Activated CD8-positive, alpha-beta memory T cell treated with anti-CD3 and anti-CD28 coated beads, Interleukin-2, amount 50 U/mL, for 24 hours (primary cell): ENCODE measurements around the gene SH3PXD2A.
"Not testable (repeated sequence)": the region's sequence is repeated elsewhere in the genome, so short reads cannot be mapped to it uniquely, and the experiment has no call there.

Experiments used
- DNase-seq: peaks from one replicate; pipeline ENCODE4 v3.0.0-alpha.2; 2020; ENCODE audit errors: extremely low read depth

Gene SH3PXD2A

GRCh38 chr10:103666087-103666761, 189.2 kb downstream of the SH3PXD2A start:
- no peak for DNase-seq

GRCh38 chr10:103665162-103665889, 190.1 kb downstream of the SH3PXD2A start:
- no peak for DNase-seq

DNA sequence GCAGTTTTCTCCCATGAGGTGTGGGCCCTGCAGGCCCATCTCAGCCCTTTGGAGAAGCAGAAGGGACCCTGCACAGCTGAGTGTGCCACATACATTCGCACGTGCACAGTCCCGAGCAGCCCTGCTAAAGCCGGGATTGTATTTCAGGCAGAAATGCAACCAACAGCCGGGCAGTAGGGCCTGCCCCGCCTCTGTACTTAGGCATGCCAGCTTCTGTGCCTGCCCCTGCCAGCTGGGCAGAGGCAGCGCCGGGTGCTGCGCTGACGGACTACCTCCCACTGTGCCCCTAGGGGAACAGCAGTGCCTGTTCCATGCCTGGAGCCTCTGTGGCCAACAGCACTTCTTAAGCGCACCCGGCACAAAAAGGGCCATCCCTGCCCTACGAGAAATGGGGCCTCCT, 191.6 kb downstream of the SH3PXD2A start:
- DNase-seq, result no peak

- no peak for DNase-seq
Measured at GRCh38 chr10:103663236-103663635, 192.1 kb downstream of the SH3PXD2A start.

DNA sequence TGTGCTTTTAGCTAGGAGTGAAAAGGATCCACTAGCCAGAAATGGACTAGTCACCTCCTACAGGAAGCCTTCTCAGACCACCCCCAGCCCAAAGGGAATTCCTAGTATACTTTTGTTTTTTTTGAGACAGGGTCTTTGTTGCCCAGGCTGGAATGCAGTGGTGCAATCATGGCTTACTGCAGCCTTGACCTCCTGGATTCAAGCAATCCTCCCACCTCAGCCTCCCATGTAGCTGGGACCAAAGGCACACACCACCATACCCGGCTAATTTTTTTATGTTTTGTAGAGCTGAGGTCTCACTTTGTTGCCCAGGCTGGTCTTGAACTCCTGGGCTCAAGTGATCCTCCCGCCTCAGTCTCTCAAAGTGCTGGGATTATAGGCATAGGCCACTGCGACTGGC, 192.7 kb downstream of the SH3PXD2A start:
- DNase-seq, result not testable (repeated sequence)

DNA sequence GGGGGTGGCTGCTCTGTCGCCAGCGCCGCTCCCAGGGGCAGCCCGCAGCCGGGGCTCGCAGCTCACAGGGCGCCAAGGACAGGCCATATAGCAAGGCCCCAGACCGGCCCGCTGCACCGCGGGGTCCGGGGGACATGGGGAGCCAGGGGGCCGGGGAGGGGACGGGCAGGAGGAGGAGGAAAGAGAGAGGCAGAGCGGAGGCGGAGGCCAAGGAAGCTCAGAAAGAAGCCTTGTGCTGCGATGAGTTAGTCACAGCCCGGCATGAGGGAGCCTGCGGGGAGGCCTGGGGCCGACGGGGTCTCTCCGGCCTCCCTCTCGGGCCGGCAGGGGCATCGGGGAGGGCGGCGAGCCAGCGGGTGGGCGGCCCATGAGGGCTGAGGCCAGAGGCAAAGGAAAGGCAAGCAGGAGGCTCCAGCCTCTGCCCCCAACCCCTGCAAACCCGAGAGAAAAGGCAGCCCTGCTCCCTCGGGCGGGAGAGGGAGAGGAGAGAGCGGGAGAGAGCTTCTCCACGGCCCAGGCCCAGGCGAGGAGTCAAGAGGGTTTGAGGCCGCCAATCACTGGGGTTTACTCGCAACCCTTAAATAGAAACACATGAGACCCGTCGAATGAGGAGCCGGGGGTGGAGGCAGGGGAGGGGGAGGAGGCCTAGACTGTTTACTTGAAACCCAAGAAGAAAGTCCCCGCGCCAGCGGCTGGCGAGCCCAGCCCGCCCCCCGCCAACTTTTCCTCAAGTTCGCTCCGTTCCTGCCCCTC, 194.0 kb downstream of the SH3PXD2A start:
- no peak for DNase-seq

GRCh38 chr10:103660364-103661197, 194.8 kb downstream of the SH3PXD2A start:
- DNase-seq, result no peak

- DNase-seq, result peak; percentile 20
Measured at GRCh38 chr10:103659674-103660363, 195.6 kb downstream of the SH3PXD2A start.

DNA sequence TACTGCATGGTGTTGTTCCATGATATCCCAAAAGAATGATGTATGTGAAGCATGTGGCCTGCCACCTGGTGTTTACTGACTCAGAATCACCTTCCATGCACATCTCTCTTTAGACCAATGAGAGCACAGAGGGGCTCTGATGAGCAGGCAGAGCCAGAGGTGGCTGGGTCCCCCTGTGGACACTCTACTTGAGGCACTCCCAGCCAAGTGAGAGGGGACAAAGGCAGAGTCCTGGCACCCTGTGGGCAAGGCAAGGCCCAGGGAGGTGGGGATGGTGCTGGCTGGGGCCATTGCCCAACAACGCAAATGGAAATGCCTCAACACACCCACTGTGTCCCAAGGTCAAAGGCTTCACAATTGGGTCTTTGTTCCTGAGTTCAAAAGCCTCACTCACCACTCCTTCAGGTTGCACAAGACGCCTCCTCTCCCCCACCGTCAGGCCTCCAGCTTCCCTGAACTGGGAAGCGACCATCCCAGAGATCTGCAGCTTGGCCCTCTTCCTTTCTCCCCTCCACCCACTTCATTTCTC, 197.3 kb downstream of the SH3PXD2A start:
- DNase-seq, result no peak

DNA sequence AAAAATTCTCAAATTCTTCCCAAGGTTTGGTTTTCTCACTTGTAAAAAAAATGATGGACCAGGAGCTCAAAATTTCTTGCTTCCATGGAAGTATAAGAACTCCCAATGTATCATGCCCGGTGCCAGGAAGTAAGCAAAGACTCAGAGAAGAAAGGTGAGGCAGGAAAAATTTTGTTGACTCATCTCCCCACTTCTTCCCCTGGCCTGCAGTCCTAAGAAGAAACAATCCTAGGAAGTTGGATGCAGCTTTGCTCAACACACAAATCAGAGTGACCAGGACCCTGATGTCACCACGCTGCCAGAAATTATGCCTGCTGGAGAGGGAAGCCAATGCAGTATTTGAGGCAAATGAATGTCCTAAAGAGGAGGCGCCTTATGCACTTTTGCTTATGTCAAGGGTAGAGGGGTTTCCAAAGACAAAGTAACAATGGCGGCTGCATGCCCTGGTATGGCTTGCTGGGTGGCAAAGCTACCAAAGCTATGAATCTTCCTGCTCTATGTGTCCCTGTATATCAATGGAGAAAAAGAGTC, 198.2 kb downstream of the SH3PXD2A start:
- DNase-seq, result no peak

DNA sequence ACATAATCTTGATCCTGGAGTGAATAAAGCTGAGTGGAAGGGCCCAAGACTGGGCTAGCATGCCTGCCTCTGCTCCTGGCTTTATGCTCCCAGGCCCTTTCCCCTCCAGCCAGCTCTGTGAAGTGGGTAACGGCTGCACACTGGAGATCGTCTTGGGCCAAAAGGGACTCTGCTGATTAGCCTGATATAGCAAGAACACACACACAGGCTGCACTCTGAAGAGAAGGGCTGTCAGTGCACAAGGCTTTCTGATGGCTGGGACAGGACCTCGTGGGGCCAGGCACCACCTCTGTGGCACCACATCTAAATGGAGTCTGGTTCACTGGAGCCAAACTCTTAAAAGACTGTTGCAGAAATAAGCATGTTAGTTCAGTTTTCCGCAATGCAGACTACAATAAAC, 200.5 kb downstream of the SH3PXD2A start:
- no peak for DNase-seq

- no peak for DNase-seq
Measured at GRCh38 chr10:103653581-103654037, 201.8 kb downstream of the SH3PXD2A start.

DNA sequence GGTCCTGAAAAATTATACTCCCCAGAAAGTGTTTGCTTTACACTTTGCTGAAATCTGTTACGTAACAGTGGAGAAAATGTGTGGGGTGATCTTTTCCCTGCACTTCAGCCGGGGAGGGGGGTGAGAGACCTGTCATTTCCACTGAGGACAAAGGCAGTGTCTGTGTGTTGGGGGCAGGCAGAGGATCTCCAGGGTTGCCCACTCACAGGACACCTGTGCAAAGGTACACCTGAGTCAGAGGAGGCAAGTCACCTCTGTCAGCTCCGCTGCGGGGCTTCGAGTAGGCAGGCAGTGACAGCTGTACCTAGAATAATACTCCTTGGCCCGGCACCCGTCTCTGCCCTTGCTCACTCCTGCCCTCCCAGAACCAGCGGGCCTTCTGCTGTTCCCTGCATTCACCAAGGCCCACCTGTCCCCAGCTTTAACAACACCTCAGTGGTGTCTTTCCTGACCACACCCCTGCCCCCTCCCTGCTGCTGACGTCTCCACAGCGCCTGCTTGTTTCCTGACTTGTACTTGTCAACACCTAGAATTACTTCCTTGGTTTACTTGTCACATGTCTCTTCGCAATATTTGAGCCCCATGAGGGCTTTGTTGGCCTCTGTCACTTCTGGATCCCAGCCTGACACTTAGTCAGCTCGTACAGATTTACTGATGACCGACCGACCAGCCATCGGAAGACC, 202.6 kb downstream of the SH3PXD2A start:
- no peak for DNase-seq

DNA sequence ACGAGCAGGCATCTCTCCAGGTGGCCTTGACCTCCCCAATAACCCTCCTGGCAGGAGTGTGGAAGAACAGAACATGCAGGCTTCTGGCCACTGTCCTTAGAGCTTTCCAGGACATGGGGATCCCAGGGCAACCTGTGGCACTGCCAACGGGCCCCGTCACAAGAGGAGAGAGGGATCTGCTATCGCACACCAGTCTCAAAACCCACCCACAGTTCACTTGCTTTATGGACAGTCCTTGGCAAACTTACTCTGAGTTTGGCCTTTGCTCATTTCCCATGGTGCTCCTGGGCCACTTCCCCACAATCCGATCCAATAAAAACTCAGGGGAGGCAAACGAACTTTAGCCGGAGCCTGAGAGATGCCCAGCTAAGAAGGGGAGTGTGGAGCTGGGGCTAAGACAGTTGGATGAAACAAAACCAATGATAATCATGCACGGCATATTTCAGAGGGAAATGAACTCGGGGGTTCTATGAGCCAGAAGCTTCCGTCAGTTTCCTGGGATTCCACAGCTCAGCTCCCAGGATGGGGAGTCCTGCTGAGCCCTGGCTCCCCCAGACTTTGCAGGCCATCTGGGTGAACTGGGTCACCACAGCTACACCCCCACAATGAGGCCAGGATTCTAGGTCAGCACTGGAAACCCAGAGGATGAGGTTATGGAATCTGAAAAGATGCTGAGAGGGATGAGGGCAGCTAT, 203.4 kb downstream of the SH3PXD2A start:
- DNase-seq, result no peak

DNA sequence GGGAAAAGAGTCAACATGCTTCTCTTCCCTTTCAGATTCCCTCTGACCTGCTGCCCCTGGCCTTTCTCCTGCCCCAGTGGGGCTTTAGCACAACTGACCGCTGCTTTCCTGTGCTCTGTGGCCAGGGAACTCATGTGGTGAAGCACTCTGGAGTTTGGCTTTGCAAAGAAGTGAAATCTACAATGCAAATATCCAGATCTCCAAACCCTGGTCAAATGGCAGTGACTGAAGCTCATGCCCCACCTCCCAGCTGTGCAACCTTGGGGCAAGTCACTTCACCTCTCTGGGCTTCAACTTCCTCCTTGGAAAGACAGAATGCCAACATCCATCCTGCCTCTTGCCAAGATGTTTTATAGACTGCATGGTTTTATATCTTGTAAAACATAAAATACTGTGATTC, 204.0 kb downstream of the SH3PXD2A start:
- no peak for DNase-seq

DNA sequence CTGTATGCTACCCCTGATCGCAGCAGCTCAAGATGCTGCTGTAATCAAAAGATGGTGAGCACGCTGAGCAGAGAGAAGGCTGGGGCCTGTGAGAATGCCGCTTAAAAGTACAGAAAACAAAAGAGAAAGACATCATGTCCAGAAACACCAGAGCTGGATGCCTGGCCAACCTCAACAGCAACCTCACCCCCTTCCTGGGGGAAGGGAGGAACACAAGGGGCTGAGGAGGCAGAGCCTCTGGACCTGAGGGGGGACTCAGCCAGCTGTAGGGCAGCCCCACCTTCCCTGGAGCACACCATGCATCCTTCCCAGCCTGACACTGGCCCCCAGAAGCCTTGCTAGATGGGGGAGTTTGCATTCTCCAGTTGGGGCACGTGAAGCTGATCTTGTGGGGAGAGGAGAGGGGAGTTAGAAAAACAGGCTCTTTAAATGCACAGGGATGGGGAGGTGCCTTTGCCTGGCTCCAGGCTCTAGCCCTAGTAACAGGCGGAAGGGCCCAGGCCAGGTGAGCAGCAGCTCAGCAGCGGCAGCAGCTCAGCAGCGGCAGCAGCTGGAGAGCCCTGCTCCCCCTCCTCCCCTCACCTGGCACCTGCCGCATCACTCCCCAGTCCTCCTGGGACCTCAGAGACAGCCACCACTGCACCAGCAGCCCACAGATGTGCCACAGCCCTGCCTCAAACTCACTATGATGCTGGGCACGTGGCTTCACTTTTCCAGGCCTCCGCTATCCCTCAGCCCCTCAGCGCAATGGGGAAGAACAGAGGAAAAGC, 205.5 kb downstream of the SH3PXD2A start:
- no peak for DNase-seq

- DNase-seq, result no peak
Measured at GRCh38 chr10:103648636-103649532, 206.5 kb downstream of the SH3PXD2A start.

DNA sequence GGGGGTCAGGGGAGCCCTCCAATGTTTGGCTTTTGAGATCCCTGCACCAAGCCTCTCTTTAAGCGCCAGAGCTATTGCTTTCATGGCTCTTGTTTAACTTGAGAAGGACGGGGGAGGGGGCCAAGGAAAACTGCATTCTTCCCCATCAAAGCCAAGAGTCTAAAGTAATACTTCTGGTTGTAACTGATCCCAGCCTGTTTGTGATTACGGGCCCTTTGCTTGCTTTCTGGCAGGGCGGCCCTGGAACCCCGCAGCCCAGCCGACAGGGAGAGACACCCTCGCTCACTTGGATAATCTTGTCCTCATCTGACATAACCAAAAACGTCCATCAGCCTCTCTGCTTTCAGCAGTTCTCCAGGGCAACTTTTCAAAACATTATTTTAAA, 207.1 kb downstream of the SH3PXD2A start:
- DNase-seq, result no peak
